Hematopoietic multipotent progenitor cell treated with erythropoietin and hydrocortisone succinate and interleukin-3 and kit ligand, for 8 days (in vitro differentiated cells): ENCODE measurements around the gene PAPPA.

Experiments used
- DNase-seq: peaks from one replicate; pipeline ENCODE4 v3.0.0-alpha.2; 2015

PAPPA gene

DNA sequence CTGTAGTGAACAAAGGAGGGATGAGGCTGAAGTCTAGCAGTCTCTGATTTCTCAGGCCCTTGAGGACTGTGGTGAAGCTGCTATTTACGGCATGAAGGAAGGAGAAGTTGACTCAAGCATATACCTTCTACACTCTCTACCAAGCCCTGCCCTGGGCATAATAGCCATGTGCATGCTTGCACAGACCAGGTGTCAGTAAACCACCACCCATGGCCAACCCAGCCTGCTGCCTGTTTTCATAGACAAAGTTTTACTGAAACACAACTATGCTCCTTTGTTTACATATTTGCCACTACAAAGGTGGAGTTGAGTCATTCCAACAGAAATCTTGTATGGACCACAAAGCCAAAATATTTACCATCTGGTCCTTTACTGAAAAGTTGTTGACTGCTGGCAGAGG is 126.9 kb downstream of the PAPPA start:
- DNase-seq: no peak

DNA sequence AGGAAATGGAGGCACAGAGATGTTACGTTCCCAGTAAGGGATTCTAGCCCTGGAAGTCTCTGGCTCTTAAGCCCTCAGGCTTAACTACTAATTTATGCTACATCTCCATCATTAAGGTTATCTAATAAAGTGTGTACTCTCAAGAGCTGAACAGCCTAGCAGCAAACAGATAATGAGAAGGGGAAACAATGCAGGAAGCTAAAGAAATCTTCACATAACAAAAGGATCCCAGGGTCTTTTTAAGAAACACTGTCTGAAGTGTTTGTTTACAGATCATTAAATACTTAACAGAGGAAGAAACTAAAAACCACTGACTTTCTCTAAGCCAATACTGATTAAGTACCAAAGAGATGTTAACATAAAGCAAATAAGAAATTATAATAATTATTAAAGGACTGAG is 129.0 kb downstream of the PAPPA start:
- no peak for DNase-seq

- no peak for DNase-seq
These were observed 130.9 kb downstream of the PAPPA start for GRCh38 chr9:116284518-116284917.

DNA sequence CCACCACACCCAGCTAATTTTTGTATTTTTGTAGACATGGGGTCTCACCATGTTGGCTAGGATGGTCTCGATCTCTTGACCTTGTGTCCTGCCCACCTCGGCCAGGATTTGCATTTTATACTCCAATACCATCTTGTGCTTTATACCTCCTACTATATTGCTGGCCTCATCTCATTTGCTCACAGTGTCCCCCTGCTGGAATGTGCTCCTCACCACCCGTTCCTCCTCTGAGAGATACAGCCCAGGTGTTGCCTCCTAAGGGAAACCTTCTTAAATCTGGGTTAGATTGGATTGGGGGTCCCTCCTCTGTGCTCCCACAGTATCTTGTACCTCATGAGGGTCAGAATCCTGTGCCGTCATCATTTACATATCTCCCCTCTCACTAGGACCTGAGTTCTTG is 131.7 kb downstream of the PAPPA start:
- peak; percentile 11 for DNase-seq

DNA sequence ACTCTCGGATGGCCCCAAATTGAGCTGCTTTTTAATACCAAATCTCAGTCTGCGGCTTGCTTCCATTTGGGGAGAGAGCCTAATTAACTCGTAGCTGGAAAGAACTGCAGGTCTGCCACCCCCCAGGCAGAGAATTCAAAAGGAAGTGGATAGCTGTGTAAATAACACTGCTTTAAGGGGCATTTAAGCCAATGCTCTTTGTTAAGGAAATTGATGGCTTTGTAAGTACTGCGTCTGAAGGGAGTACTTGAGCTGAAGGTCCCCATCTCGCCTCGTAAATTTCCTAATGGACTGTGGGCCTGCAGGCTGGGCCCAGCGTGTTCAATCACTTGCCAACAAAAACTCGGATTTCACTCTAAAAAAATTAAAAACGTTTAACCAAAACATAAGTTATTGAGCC is 132.7 kb downstream of the PAPPA start:
- DNase-seq: no peak

DNA sequence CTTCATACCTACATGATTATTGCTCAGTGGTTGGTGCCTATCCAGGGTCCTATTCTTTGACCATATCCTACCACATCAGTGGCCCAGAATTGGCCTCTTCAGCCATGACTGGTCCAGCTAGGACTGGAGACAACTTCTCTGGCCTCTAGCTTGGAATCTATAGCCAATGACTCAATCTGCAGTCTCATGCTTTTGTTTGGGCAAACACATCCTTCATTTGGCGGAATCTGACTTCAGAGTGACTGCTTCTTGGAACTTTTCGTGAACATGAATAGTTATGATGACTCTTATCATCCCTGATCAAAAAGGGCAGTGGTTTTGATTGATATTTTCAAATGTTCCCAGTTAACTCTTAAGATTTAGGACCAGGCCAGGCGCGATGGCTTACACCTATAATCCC is 134.1 kb downstream of the PAPPA start:
- DNase-seq: no peak

GRCh38 chr9:116288658-116289057 is 135.1 kb downstream of the PAPPA start:
- peak; percentile 13 for DNase-seq

GRCh38 chr9:116297346-116297745 is 143.8 kb downstream of the PAPPA start:
- DNase-seq: no peak

GRCh38 chr9:116298249-116298648 is 144.7 kb downstream of the PAPPA start:
- no peak for DNase-seq

DNA sequence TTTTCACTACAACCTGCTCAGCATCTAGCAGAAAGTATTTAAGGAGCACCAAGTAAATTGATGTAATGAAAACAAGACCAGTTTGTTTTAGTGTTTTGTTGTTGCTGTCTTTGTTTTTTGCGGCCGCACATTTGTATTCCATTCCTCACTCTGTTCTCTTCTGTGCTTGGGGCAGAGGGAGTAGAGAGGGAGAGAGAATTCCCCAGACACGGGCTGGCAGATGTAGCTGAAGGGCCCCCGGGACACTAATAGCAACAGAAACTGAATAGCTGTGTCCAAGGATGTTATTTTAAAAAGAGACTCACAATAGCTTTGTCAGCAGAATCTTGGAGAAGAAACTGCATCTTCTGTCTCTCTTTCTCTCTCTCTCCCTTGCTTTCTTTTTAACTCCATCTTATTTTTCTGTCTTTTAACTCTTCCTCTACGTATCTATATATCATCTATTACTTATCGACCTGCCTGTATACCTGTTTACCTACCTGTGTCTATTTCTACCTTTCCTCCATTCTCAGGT is 145.3 kb downstream of the PAPPA start:
- no peak for DNase-seq

- no peak for DNase-seq
These were observed 146.8 kb downstream of the PAPPA start for GRCh38 chr9:116300360-116300870.

GRCh38 chr9:116303270-116303669 is 149.7 kb downstream of the PAPPA start:
- no peak for DNase-seq

GRCh38 chr9:116303886-116304538 is 150.4 kb downstream of the PAPPA start:
- no peak for DNase-seq

DNA sequence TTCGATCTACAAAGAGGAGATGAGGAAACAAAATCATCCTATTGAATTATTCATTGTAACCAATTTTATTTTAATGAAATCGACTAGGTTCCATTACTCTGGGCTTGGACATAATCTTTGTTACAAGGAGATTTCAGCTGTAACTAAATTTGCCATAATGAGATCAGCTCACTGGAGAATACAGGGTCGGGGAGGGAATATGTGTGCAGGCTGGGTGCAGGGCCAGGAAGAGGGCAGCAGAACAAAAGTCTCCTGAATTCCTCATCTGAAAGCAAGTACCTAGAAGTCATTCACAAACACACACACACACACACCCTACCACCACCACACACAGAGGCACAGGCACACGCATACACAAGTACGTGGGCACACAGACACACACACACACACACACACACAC is 151.2 kb downstream of the PAPPA start:
- DNase-seq: no peak

GRCh38 chr9:116308076-116308475 is 154.5 kb downstream of the PAPPA start:
- peak; percentile 69 for DNase-seq

DNA sequence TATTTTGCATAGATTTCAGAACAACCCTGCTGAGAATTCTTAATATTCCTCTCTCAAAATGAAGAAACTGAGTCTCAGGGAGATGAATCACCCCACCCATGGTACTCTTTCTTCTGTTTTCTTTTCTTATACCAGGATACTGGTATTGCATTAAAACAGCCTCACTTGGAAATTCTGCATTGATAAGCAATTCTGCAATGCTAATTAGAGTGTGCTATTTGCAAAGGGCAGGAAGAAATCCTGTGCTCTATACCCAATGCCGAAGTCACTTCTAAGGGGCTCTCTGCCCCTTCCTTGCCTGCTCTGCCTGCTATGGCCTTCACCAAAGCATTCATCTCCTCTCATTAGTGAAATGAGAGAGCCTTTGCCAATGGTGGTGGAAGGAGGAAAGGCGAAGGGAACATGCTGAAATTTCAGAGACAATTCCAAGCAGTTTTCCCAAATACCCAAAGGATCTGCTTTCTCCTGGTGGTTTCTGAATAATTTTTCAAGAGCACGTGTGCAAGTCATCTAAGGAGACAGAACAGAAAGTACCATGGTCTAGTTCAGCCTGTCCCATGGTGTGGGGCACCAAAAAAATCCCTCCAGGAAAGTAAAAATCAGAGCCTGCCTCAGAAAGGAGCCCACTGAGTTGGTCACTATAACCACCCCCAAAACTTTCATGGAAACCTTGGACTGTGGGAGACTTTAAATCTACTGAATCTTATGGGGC is 156.5 kb downstream of the PAPPA start:
- DNase-seq: no peak

GRCh38 chr9:116312221-116312620 is 158.6 kb downstream of the PAPPA start:
- no peak for DNase-seq

GRCh38 chr9:116313638-116314037 is 160.0 kb downstream of the PAPPA start:
- no peak for DNase-seq

DNA sequence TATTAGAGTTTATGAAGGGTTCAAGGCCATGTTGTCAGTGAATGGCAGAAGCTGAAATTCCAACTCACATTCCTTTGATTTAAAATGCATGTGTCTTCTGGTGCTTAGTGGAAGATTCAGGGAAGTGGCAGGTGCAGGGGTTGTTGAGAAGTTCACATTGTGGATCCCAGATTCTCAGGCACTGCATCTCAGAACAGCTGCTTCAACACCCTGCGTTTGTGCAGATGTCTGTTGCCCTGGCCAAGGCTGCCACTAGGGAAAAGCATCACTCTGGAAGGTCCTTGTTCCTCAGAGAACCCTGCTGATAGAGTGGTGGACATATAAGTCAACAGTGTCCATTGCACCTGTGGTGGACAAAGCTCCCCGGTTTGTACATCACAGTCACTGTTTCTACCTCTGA is 162.7 kb downstream of the PAPPA start:
- DNase-seq: no peak

GRCh38 chr9:116317503-116317902 is 163.9 kb downstream of the PAPPA start:
- DNase-seq: no peak

GRCh38 chr9:116318468-116319374 is 165.1 kb downstream of the PAPPA start:
- DNase-seq: no peak

GRCh38 chr9:116319480-116319879 is 165.9 kb downstream of the PAPPA start:
- DNase-seq: no peak

DNA sequence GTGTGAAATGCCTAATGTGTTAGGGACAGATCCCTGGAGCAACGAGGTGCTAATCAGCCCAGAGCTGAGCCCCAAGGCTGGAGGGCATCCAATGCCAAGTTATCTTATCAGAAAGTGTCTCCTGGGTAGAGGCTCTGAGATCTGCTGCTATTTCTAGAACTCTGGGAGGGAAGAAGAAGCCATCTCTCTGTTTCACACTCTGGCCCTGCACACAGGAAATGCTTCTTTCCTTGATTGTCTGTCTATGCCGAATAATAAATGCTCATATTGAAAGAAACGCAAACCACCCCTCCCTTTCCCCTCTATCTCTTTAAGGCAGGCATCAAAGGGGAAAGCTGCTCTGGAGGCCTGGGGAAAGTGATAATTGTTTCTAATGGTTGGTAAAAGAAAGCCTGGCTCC is 166.7 kb downstream of the PAPPA start:
- DNase-seq: peak; percentile 98
